ENCODE measurements around the gene ENO2. TPM values are rescaled to one million over a fixed set of nuclear protein-coding genes. Genes with fewer than 3 reads are reported as not detected.

ENO2 gene
- total RNA-seq, 1 experiment from 2014 or later = 30.2 TPM

GRCh38 chr12:6945613-6946012, 31.2 kb downstream of the ENO2 start:
- DNase-seq (no peak), ATAC-seq (no peak)
- ChIA-PET CTCF (interaction anchor here (0.9 to 1.1 kb wide), 4 partner anchors 8 to 108 kb away, joined by 3 to 6 read pairs (median 5); no protein-coding TSS in a partner anchor), POLR2A (ENCODE audit: unreplicated experiment) (interaction anchor here (0.6 to 0.9 kb wide), 2 partner anchors 20 to 85 kb away, joined by 3 to 5 read pairs; no protein-coding TSS in a partner anchor)
- intact Hi-C loops (cut with micrococcal nuclease) = loop anchor here (2.0 kb wide), 1 partner anchor 73 kb away; the partner anchor contains the start of gene LPCAT3
- Histone ChIP-seq H3K9me3 (ENCODE audit: low read length) (no peaks in the 10 kb centered on the region), H2AFZ (ENCODE audit: low read length) (no peak overlapping the region), H3K9ac (ENCODE audit: low read length) (no peak overlapping the region), H3F3A (ENCODE audit: low read length, unreplicated experiment) (peaks cover 9% of the 10 kb centered on the region), H3K36me3 (ENCODE audit: low read depth, low read length) (no peaks in the 10 kb centered on the region), H3K27me3 (ENCODE audit: low read length) (no peaks in the 10 kb centered on the region), H3K79me2 (ENCODE audit: low read length) (peaks cover 11% of the 10 kb centered on the region; the same call in 1 of the 2 replicates), H3K4me3 (ENCODE audit: low read length) (peak overlapping the region; percentile 72), H3K4me2 (ENCODE audit: low read length) (peak overlapping the region; percentile 96), H4K20me1 (ENCODE audit: low read length) (no peaks in the 10 kb centered on the region), H3K27ac (ENCODE audit: low read length) (no peak overlapping the region), H3K9me2 (replicated peaks; ENCODE audit: low read length) (no peaks in the 10 kb centered on the region), H3K4me1 (ENCODE audit: insufficient read depth, low read length) (peaks cover 18% of the 10 kb centered on the region)
- TF ChIP-seq CTCF (conservative IDR thresholded peaks at IDR 0.05; ENCODE audit: low read depth, low read length) = no peak
- TF ChIP-seq EZH2phosphoT487 (IDR thresholded peaks at IDR 0.05; ENCODE audit: borderline replicate concordance, low read length) = no peak
- TF ChIP-seq EZH2 (IDR thresholded peaks at IDR 0.05; ENCODE audit: low read length, unreplicated experiment) = no peak
- BruUV-seq (replicated peaks) = no TSS peak

GRCh38 chr12:6946033-6946919, 31.9 kb downstream of the ENO2 start:
- no TSS peak for BruUV-seq (replicated peaks)
- ChIA-PET CTCF (interaction anchor here (0.6 to 1.1 kb wide), 4 partner anchors 9 to 108 kb away, joined by 3 to 6 read pairs (median 6); no protein-coding TSS in a partner anchor), POLR2A (ENCODE audit: unreplicated experiment) (interaction anchor here (0.6 to 0.9 kb wide), 2 partner anchors 21 to 84 kb away, joined by 3 to 5 read pairs; no protein-coding TSS in a partner anchor)
- DNase-seq (peak; percentile 94), ATAC-seq (peak; percentile 73)
- H3K9me3 ChIP-seq (ENCODE audit: low read length) = no peaks in the 10 kb centered on the region
- H3K4me2 ChIP-seq (ENCODE audit: low read length) = peak overlapping the region; percentile 96
- H3K4me1 ChIP-seq (ENCODE audit: insufficient read depth, low read length) = peaks cover 18% of the 10 kb centered on the region
- peak overlapping the region; percentile 32; the same call in 1 of the 2 replicates for H3K9ac ChIP-seq (ENCODE audit: low read length)
- intact Hi-C loops (cut with micrococcal nuclease) = no loop called here
- H4K20me1 ChIP-seq (ENCODE audit: low read length) = no peaks in the 10 kb centered on the region
- H2AFZ ChIP-seq (ENCODE audit: low read length) = peak overlapping the region; percentile 71
- no peak overlapping the region; the same call in 1 of the 2 replicates for H3K27ac ChIP-seq (ENCODE audit: low read length)
- H3K79me2 ChIP-seq (ENCODE audit: low read length) = peaks cover 11% of the 10 kb centered on the region; the same call in 1 of the 2 replicates
- H3K9me2 ChIP-seq (replicated peaks; ENCODE audit: low read length) = no peaks in the 10 kb centered on the region
- no peak for TF ChIP-seq CTCF (conservative IDR thresholded peaks at IDR 0.05; ENCODE audit: low read depth, low read length)
- no peak for TF ChIP-seq EZH2phosphoT487 (IDR thresholded peaks at IDR 0.05; ENCODE audit: borderline replicate concordance, low read length)
- no peak for TF ChIP-seq EZH2 (IDR thresholded peaks at IDR 0.05; ENCODE audit: low read length, unreplicated experiment)
- H3K36me3 ChIP-seq (ENCODE audit: low read depth, low read length) = no peaks in the 10 kb centered on the region
- peak overlapping the region; percentile 72 for H3K4me3 ChIP-seq (ENCODE audit: low read length)
- H3K27me3 ChIP-seq (ENCODE audit: low read length) = no peaks in the 10 kb centered on the region
- H3F3A ChIP-seq (ENCODE audit: low read length, unreplicated experiment) = peaks cover 9% of the 10 kb centered on the region
